Measurements from ENCODE around the gene NDUFS6.

The NDUFS6 gene

DNA sequence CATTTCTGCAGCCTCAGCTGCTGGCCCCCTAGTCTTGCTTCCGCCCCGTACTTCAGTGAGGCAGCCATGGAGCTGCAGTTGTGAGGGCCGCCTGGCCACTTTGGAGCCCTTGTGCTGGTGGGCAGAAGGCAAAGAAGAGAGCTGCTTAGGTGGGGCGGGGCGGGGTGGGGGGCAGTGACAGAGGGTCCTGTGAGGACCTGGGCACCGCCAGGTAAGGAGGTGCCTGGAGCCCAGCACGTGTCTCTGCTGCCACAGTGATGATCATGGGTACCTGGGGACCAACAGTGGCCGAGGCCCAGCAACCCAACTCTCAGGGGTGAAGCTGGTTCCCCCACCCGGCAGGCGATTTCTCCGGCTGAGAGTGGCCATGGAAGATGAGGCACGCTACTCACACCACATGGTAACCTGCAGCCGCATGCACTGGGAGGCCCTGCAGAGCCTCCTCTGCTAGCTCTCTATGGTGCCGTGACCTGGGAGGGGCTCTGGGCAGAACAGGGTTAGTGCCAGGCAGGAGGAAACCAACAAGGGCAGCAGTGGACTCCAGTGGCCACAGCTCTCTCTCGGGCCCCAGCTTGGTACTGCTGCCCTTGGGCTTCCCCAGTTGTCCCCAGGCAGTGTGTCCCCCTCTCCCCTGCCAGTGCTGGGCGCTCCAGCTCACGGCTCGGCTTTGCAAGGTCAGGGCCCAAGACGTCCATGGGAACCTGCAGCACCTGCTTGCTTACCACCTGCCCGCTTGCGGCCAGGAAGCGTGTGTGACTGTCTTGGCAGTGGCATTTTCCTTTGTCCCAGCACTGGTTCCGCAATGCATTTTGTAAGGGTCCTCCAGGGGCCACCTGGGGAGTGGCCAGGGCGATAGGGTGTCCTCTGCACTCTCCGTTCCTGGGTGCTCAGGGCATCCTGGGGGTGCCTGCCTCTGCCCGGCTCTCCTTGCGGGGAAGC is 24.0 kb downstream of the NDUFS6 start:
- no peaks in the 10 kb centered on the region for H3K4me1 ChIP-seq (ENCODE audit: control insufficient read depth in 1 of 2, insufficient read depth in 1 of 2, low read depth in 1 of 2, low read length in 1 of 2)
- H3K4me3 ChIP-seq (ENCODE audit: low read depth in 1 of 2, low read length in 1 of 2), result no peak overlapping the region
- H3K27ac ChIP-seq, result no peak overlapping the region
- no peaks in the 10 kb centered on the region for H3K9me3 ChIP-seq
- peaks cover 33% of the 10 kb centered on the region for H3K36me3 ChIP-seq
- no peaks in the 10 kb centered on the region for H3K27me3 ChIP-seq
- TF ChIP-seq, protein P1, sequence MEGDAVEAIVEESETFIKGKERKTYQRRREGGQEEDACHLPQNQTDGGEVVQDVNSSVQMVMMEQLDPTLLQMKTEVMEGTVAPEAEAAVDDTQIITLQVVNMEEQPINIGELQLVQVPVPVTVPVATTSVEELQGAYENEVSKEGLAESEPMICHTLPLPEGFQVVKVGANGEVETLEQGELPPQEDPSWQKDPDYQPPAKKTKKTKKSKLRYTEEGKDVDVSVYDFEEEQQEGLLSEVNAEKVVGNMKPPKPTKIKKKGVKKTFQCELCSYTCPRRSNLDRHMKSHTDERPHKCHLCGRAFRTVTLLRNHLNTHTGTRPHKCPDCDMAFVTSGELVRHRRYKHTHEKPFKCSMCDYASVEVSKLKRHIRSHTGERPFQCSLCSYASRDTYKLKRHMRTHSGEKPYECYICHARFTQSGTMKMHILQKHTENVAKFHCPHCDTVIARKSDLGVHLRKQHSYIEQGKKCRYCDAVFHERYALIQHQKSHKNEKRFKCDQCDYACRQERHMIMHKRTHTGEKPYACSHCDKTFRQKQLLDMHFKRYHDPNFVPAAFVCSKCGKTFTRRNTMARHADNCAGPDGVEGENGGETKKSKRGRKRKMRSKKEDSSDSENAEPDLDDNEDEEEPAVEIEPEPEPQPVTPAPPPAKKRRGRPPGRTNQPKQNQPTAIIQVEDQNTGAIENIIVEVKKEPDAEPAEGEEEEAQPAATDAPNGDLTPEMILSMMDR (IDR thresholded peaks at IDR 0.05), result no peak

- no peaks in the 10 kb centered on the region for H3K4me1 ChIP-seq (ENCODE audit: control insufficient read depth in 1 of 2, insufficient read depth in 1 of 2, low read depth in 1 of 2, low read length in 1 of 2)
- TF ChIP-seq, protein P1 (IDR thresholded peaks at IDR 0.05), result no peak
- H3K9me3 ChIP-seq, result no peaks in the 10 kb centered on the region
- H3K4me3 ChIP-seq (ENCODE audit: low read depth in 1 of 2, low read length in 1 of 2), result no peak overlapping the region
- H3K27ac ChIP-seq, result no peak overlapping the region
- peaks cover 4% of the 10 kb centered on the region for H3K27me3 ChIP-seq
- H3K36me3 ChIP-seq, result peaks cover 20% of the 10 kb centered on the region
Measured at GRCh38 chr5:1826235-1826980, 25.2 kb downstream of the NDUFS6 start.

- H3K4me1 ChIP-seq (ENCODE audit: control insufficient read depth in 1 of 2, insufficient read depth in 1 of 2, low read depth in 1 of 2, low read length in 1 of 2), result no peaks in the 10 kb centered on the region
Measured at GRCh38 chr5:1827025-1827885, 26.0 kb downstream of the NDUFS6 start.

GRCh38 chr5:1827886-1828397 is 26.7 kb downstream of the NDUFS6 start:
- Histone ChIP-seq H3K36me3 (peaks cover 20% of the 10 kb centered on the region), H3K4me3 (ENCODE audit: low read depth in 1 of 2, low read length in 1 of 2) (no peak overlapping the region), H3K27me3 (peaks cover 20% of the 10 kb centered on the region), H3K27ac (no peak overlapping the region), H3K4me1 (ENCODE audit: control insufficient read depth in 1 of 2, insufficient read depth in 1 of 2, low read depth in 1 of 2, low read length in 1 of 2) (no peaks in the 10 kb centered on the region), H3K9me3 (no peaks in the 10 kb centered on the region)
- TF ChIP-seq, protein P1 (IDR thresholded peaks at IDR 0.05), result no peak

More at GRCh38 chr5:1827025-1827885, 26.0 kb downstream of the NDUFS6 start:
- Histone ChIP-seq H3K36me3 (peaks cover 20% of the 10 kb centered on the region), H3K4me3 (ENCODE audit: low read depth in 1 of 2, low read length in 1 of 2) (no peak overlapping the region), H3K27ac (no peak overlapping the region), H3K9me3 (no peaks in the 10 kb centered on the region), H3K27me3 (peaks cover 13% of the 10 kb centered on the region)
- TF ChIP-seq, protein P1 (IDR thresholded peaks at IDR 0.05), result no peak

Data from neutrophil (primary cell).